Hepatocyte (in vitro differentiated cells): Measurements from ENCODE around the gene IMP3. TPM values are rescaled to one million over a fixed set of nuclear protein-coding genes. Genes with fewer than 3 reads are reported as not detected.

Experiments
- DNase-seq: peaks from one replicate; pipeline ENCODE4 v3.0.0-alpha.2; 2016; ENCODE audit warnings: low spot score
- H2AFZ ChIP-seq: fragments of 200-600 bp; sonication (generic); 2 replicates; pipeline ENCODE4 v1.6.0; 2016; ENCODE audit warnings: antibody characterized with exemption, mild to moderate bottlenecking
- H3K27ac ChIP-seq: fragments of 200-600 bp; sonication (generic); 2 replicates; pipeline ENCODE4 v1.5.1; 2016; ENCODE audit warnings: mild to moderate bottlenecking
- H3K27me3 ChIP-seq: fragments of 200-600 bp; sonication (generic); 2 replicates; pipeline ENCODE4 v1.6.1; 2016
- H3K36me3 ChIP-seq: fragments of 200-600 bp; sonication (generic); replicated peaks from 2 replicates; pipeline ENCODE4 v1.5.1; 2016; ENCODE audit warnings: low read depth; ENCODE audit not compliant: insufficient read depth
- H3K4me1 ChIP-seq: fragments of 200-600 bp; sonication (generic); 2 replicates; pipeline ENCODE4 v1.5.1; 2016; ENCODE audit warnings: mild to moderate bottlenecking, moderate library complexity; ENCODE audit not compliant: insufficient read depth
- H3K4me2 ChIP-seq: fragments of 200-600 bp; sonication (generic); 2 replicates; pipeline ENCODE4 v1.6.0; 2016
- H3K4me3 ChIP-seq: fragments of 200-600 bp; sonication (generic); 2 replicates; pipeline ENCODE4 v1.5.1; 2016; ENCODE audit warnings: mild to moderate bottlenecking
- H3K79me2 ChIP-seq: fragments of 200-600 bp; sonication (generic); 2 replicates; pipeline ENCODE4 v1.6.0; 2017; ENCODE audit warnings: mild to moderate bottlenecking
- H3K9me2 ChIP-seq: fragments of 200-600 bp; sonication (generic); replicated peaks from 2 replicates; pipeline ENCODE4 v1.6.0; 2017; ENCODE audit warnings: mild to moderate bottlenecking; ENCODE audit not compliant: insufficient read depth
- H3K9me3 ChIP-seq: fragments of 200-600 bp; sonication (generic); 2 replicates; pipeline ENCODE4 v1.5.1; 2016; ENCODE audit warnings: low read depth, mild to moderate bottlenecking
- H4K20me1 ChIP-seq: fragments of 200-600 bp; sonication (generic); 2 replicates; pipeline ENCODE4 v1.6.0; 2016; ENCODE audit warnings: mild to moderate bottlenecking; ENCODE audit not compliant: insufficient read depth, poor library complexity, severe bottlenecking
- EZH2 ChIP-seq: fragments of 200-600 bp; sonication (generic); IDR thresholded peaks from 2 replicates; pipeline ENCODE4 v1.6.1; 2016; ENCODE audit warnings: antibody characterized with exemption, mild to moderate bottlenecking, borderline replicate concordance
- EZH2phosphoT487 ChIP-seq: fragments of 200-600 bp; sonication (generic); IDR thresholded peaks from one replicate; pipeline ENCODE4 v1.6.1; 2018; ENCODE audit warnings: antibody characterized with exemption, mild to moderate bottlenecking, low read depth, moderate library complexity; ENCODE audit not compliant: unreplicated experiment, severe bottlenecking
- WGBS: methylation state at CpG from one replicate; pipeline ENCODE4 v1.1.6; 2016; ENCODE audit warnings: low lambda C conversion rate; ENCODE audit errors: missing lambda C conversion rate; 5-methylcytosine and 5-hydroxymethylcytosine counted together
- polyA plus RNA-seq: library from polyadenylated mRNA; unstranded; fragments of >200 nt; fragmentation: Nextera tagmentation; extraction: Ambion mirVana; gene quantifications from 2 replicates; pipeline ENCODE4 v1.2.1, GENCODE V29; 2016
- total RNA-seq: library from RNA; depleted of rRNA; stranded (reverse); fragments of >200 nt; gene quantifications from 2 replicates; pipeline ENCODE4 v1.2.3, GENCODE V29; 2014
- TF ChIP-seq, protein P1 (sequence below): fragments of 200-600 bp; sonication (generic); IDR thresholded peaks from 2 replicates; pipeline ENCODE4 v1.5.1; 2016; ENCODE audit warnings: antibody characterized with exemption, mild to moderate bottlenecking; ENCODE audit not compliant: poor library complexity

IMP3 gene
- total and polyA plus RNA-seq, 2 experiments from 2014 or later = 144 to 155 TPM

DNA sequence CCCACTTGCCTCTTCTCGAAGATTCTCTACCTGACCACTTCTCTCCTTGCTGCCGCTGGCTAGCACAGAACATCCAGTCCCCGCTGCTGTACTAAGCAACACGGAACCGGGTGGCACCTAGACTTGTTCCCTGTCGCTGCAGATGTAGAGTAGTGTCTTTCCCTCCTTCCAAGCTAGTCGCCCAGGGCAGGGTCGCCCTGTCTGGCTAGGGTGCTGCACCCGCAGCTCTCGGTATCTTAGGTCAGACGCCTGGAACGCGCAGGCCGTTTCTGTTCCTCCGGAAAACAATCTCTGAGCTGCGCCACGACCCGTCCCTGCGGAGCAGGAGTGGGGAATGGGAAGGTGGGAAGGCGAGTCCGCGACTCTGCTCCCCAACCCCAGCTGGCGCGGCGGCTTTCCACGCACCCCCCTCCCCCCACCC, 6.9 kb upstream of the IMP3 start:
- peak overlapping the region; percentile 95 for H3K4me2 ChIP-seq
- no peaks in the 10 kb centered on the region for H3K27me3 ChIP-seq
- H3K79me2 ChIP-seq = peaks cover 62% of the 10 kb centered on the region
- H3K36me3 ChIP-seq = no peaks in the 10 kb centered on the region
- peak overlapping the region; percentile 99 for H3K27ac ChIP-seq
- peak overlapping the region; percentile 89 for H2AFZ ChIP-seq
- H3K4me3 ChIP-seq = peak overlapping the region; percentile 80
- TF ChIP-seq EZH2phosphoT487 (no peak), EZH2 (no peak)
- TF ChIP-seq, protein P1, sequence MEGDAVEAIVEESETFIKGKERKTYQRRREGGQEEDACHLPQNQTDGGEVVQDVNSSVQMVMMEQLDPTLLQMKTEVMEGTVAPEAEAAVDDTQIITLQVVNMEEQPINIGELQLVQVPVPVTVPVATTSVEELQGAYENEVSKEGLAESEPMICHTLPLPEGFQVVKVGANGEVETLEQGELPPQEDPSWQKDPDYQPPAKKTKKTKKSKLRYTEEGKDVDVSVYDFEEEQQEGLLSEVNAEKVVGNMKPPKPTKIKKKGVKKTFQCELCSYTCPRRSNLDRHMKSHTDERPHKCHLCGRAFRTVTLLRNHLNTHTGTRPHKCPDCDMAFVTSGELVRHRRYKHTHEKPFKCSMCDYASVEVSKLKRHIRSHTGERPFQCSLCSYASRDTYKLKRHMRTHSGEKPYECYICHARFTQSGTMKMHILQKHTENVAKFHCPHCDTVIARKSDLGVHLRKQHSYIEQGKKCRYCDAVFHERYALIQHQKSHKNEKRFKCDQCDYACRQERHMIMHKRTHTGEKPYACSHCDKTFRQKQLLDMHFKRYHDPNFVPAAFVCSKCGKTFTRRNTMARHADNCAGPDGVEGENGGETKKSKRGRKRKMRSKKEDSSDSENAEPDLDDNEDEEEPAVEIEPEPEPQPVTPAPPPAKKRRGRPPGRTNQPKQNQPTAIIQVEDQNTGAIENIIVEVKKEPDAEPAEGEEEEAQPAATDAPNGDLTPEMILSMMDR = no peak
- H3K4me1 ChIP-seq = peaks cover 45% of the 10 kb centered on the region
- no peaks in the 10 kb centered on the region for H3K9me2 ChIP-seq
- DNase-seq = peak; percentile 57
- no peaks in the 10 kb centered on the region for H3K9me3 ChIP-seq
- 2% methylated on average over 26 of the region's 26 CpGs for WGBS
- H4K20me1 ChIP-seq = peaks cover 21% of the 10 kb centered on the region

DNA sequence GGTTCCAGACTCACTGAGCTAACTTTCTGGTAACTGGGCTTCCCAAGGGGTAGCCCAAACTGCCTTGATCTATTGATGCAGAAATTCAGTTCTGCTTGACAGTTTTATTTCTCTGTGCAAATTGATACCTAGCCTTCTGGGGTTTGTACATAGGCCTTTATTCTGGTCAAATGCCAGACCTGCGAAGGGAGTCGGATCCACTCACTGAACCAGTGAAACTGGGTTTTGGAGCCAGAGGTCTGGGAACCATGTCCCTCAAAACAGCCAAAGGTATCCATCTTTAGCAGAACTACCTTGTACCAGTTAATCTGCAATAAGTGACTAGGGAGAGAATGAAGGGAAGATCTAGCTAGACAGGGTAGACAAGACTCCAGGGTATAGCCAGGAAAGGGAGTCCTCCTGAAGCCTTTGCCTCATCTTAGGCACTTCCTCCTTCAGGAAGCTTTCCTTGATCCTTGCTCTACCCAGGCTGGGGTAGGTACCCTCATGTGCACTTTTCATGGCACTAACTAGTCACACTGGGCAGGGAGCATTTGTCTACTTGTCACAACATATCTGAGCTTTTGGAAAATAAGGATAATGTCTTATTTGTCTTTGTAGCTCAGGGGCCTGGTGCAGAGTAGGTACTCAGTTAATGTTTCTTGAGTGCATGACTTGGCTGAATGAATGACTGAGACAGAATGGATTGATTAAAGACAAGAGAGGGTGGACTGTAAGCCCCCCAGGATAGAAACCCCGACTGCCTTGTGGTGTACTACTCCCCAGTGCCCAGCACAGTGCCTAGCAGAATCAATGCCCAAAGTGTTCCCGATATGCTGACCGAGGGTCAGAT, 6.3 kb upstream of the IMP3 start:
- Histone ChIP-seq H2AFZ (peak overlapping the region; percentile 89), H3K9me2 (no peaks in the 10 kb centered on the region), H3K4me3 (peak overlapping the region; percentile 80), H3K36me3 (no peaks in the 10 kb centered on the region), H4K20me1 (peaks cover 15% of the 10 kb centered on the region), H3K27ac (peak overlapping the region; percentile 99), H3K27me3 (no peaks in the 10 kb centered on the region), H3K79me2 (peaks cover 56% of the 10 kb centered on the region), H3K9me3 (no peaks in the 10 kb centered on the region), H3K4me1 (peaks cover 40% of the 10 kb centered on the region), H3K4me2 (peak overlapping the region; percentile 95)
- no peak for DNase-seq
- WGBS = 57% methylated on average over 5 of the region's 5 CpGs
- TF ChIP-seq EZH2phosphoT487 = no peak
- no peak for TF ChIP-seq EZH2
- TF ChIP-seq, protein P1 = no peak

DNA sequence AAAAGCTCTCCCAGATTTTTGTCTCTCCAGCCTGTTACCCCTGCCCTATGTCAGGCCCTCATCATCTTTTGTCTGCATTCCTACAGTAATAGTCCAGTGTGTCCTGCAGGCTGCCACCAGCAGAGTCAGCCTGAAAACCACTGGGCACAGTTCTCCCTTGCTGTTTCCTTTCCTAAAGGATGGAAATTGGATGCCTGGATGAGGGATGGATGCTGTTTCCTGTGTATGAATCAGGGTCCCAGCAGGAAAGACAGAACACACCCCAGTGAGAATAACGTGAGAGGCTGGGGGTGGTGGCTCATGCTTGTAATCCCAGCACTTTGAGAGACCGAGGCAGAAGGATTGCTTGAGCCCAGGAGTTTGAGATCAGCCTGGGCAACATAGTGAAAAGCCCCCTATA, 4.4 kb upstream of the IMP3 start:
- Histone ChIP-seq H3K9me3 (no peaks in the 10 kb centered on the region), H3K4me1 (peaks cover 26% of the 10 kb centered on the region), H3K27me3 (no peaks in the 10 kb centered on the region), H3K36me3 (no peaks in the 10 kb centered on the region), H4K20me1 (peaks cover 5% of the 10 kb centered on the region), H3K79me2 (peaks cover 39% of the 10 kb centered on the region), H3K9me2 (no peaks in the 10 kb centered on the region), H3K4me3 (no peak overlapping the region), H3K4me2 (no peak overlapping the region), H2AFZ (no peak overlapping the region), H3K27ac (no peak overlapping the region)
- 92% methylated on average over 2 of the region's 2 CpGs for WGBS
- TF ChIP-seq, protein P1 = no peak
- TF ChIP-seq EZH2phosphoT487 = no peak
- TF ChIP-seq EZH2 = no peak
- no peak for DNase-seq
